H4 (cell line): Measurements from ENCODE around the gene CNTNAP2. TPM values are rescaled to one million over a fixed set of nuclear protein-coding genes. Genes with fewer than 3 reads are reported as not detected.

Experiments
- DNase-seq: peaks from one replicate; pipeline ENCODE4 v3.0.0-alpha.2; 2015; ENCODE audit warnings: low spot score
- total RNA-seq: library from RNA; depleted of rRNA; stranded (reverse); fragments of >200 nt; shearing (Covaris generic); gene quantifications from 2 replicates; pipeline ENCODE4 v1.2.3, GENCODE V29; 2014

CNTNAP2 gene
- total RNA-seq, 1 experiment from 2014 or later: 1.7 TPM

GRCh38 chr7:147400221-147400689, 1283.7 kb downstream of the CNTNAP2 start:
- DNase-seq: no peak

- no peak for DNase-seq
These were observed 1284.3 kb downstream of the CNTNAP2 start for GRCh38 chr7:147400925-147401324.

GRCh38 chr7:147405621-147406020, 1289.0 kb downstream of the CNTNAP2 start:
- DNase-seq: no peak

- peak; percentile 6 for DNase-seq
These were observed 1290.0 kb downstream of the CNTNAP2 start for GRCh38 chr7:147406521-147407135.

- DNase-seq: no peak
These were observed 1294.5 kb downstream of the CNTNAP2 start for GRCh38 chr7:147411096-147411495.

- DNase-seq: no peak
These were observed 1295.5 kb downstream of the CNTNAP2 start for GRCh38 chr7:147412109-147412508.

- peak; percentile 37 for DNase-seq
These were observed 1296.4 kb downstream of the CNTNAP2 start for GRCh38 chr7:147412782-147413556.

GRCh38 chr7:147413557-147413870, 1296.9 kb downstream of the CNTNAP2 start:
- DNase-seq: no peak

GRCh38 chr7:147415991-147416390, 1299.4 kb downstream of the CNTNAP2 start:
- DNase-seq: no peak

GRCh38 chr7:147418966-147419365, 1302.4 kb downstream of the CNTNAP2 start:
- no peak for DNase-seq

- DNase-seq: no peak
These were observed 1307.3 kb downstream of the CNTNAP2 start for GRCh38 chr7:147423875-147424274.

GRCh38 chr7:147428075-147428474, 1311.5 kb downstream of the CNTNAP2 start:
- DNase-seq: no peak

- DNase-seq: no peak
These were observed 1313.4 kb downstream of the CNTNAP2 start for GRCh38 chr7:147429961-147430360.

GRCh38 chr7:147432079-147432478, 1315.5 kb downstream of the CNTNAP2 start:
- DNase-seq: peak; percentile 26

- DNase-seq: no peak
These were observed 1316.0 kb downstream of the CNTNAP2 start for GRCh38 chr7:147432576-147432975.

GRCh38 chr7:147436718-147437117, 1320.1 kb downstream of the CNTNAP2 start:
- DNase-seq: no peak

GRCh38 chr7:147438216-147438615, 1321.6 kb downstream of the CNTNAP2 start:
- DNase-seq: no peak

GRCh38 chr7:147443942-147444341, 1327.3 kb downstream of the CNTNAP2 start:
- no peak for DNase-seq

GRCh38 chr7:147452816-147453215, 1336.2 kb downstream of the CNTNAP2 start:
- DNase-seq: no peak

GRCh38 chr7:147465223-147465622, 1348.6 kb downstream of the CNTNAP2 start:
- DNase-seq: no peak

- no peak for DNase-seq
These were observed 1356.0 kb downstream of the CNTNAP2 start for GRCh38 chr7:147472556-147472955.

GRCh38 chr7:147474862-147475261, 1358.3 kb downstream of the CNTNAP2 start:
- no peak for DNase-seq

- DNase-seq: no peak
These were observed 1360.9 kb downstream of the CNTNAP2 start for GRCh38 chr7:147477526-147477925.
